Astrocyte (in vitro differentiated cells and primary cell): ENCODE measurements around the gene MAPK9.

ENCODE experiments used
- CTCF ChIP-seq: IDR thresholded peaks from 2 replicates; pipeline ENCODE4 v1.5.1; 2011; ENCODE audit warnings: low read depth, mild to moderate bottlenecking, inconsistent platforms, low read length, moderate library complexity; ENCODE audit not compliant: insufficient read depth
- EZH2 ChIP-seq: IDR thresholded peaks from 2 replicates; pipeline ENCODE4 v1.6.1; 2012; ENCODE audit warnings: mild to moderate bottlenecking, low read length, inconsistent platforms; ENCODE audit not compliant: insufficient read depth

GRCh38 chr5:180233729-180234128 lies 58.2 kb downstream of the MAPK9 start:
- TF ChIP-seq CTCF (no peak), EZH2 (no peak)
